Mesothelial cell of epicardium (in vitro differentiated cells): ENCODE data around the gene ADRA1B. TPM values are rescaled to one million over a fixed set of nuclear protein-coding genes. Genes with fewer than 3 reads are reported as not detected.
A peak's percentile ranks its signal among the peaks of the same experiment; 100 is the strongest.

ENCODE experiments used
- DNase-seq, 2 experiments: peaks; one replicate each; pipeline ENCODE4 v3.0.0; 2021; ENCODE audit warnings: low spot score in 2 of 2; ENCODE audit not compliant: unreplicated experiment in 2 of 2
- H3K27ac Mint-ChIP-seq: 2 replicates; pipeline ENCODE4 v1.8.0; 2021; ENCODE audit warnings: mixed read lengths
- H3K27me3 Mint-ChIP-seq: 2 replicates; pipeline ENCODE4 v1.8.0; 2021; ENCODE audit warnings: low read depth, mixed read lengths
- H3K36me3 Mint-ChIP-seq: 2 replicates; pipeline ENCODE4 v1.8.0; 2021; ENCODE audit warnings: mixed read lengths
- H3K4me1 Mint-ChIP-seq: 2 replicates; pipeline ENCODE4 v1.8.0; 2021; ENCODE audit warnings: mixed read lengths
- H3K4me3 Mint-ChIP-seq: 2 replicates; pipeline ENCODE4 v1.8.0; 2021; ENCODE audit warnings: mild to moderate bottlenecking, moderate library complexity, mixed read lengths
- H3K9me3 Mint-ChIP-seq: 2 replicates; pipeline ENCODE4 v1.8.0; 2021; ENCODE audit warnings: mixed read lengths
- CTCF ChIP-seq: fragments of 200-600 bp; sonication (generic); IDR thresholded peaks from one replicate; pipeline ENCODE4 v1.5.0; 2021; ENCODE audit warnings: antibody characterized with exemption; ENCODE audit not compliant: unreplicated experiment
- total RNA-seq: library from RNA; stranded (reverse); gene quantifications from 3 replicates; pipeline ENCODE4 v1.2.1, GENCODE V29; 2021

Gene ADRA1B
- total RNA-seq, 1 donor from 2014 or later, result 2.5 TPM

GRCh38 chr5:159894149-159894720 is 22.0 kb upstream of the ADRA1B start:
- no peak for DNase-seq
- Mint-ChIP-seq H3K9me3 (no peaks in the 10 kb centered on the region), H3K4me1 (peaks cover under 1% of the 10 kb centered on the region), H3K27ac (no peak overlapping the region), H3K4me3 (no peak overlapping the region), H3K27me3 (peaks cover 2% of the 10 kb centered on the region), H3K36me3 (no peaks in the 10 kb centered on the region)
- TF ChIP-seq CTCF, result no peak

- Mint-ChIP-seq H3K4me1 (peaks cover 24% of the 10 kb centered on the region), H3K9me3 (no peaks in the 10 kb centered on the region), H3K27ac (no peak overlapping the region), H3K36me3 (no peaks in the 10 kb centered on the region), H3K27me3 (peaks cover 2% of the 10 kb centered on the region), H3K4me3 (no peak overlapping the region)
- no peak for DNase-seq
- TF ChIP-seq CTCF, result no peak
Measured at GRCh38 chr5:159897786-159898393, 18.4 kb upstream of the ADRA1B start.

- Mint-ChIP-seq H3K4me1 (peaks cover 28% of the 10 kb centered on the region), H3K9me3 (no peaks in the 10 kb centered on the region), H3K36me3 (no peaks in the 10 kb centered on the region), H3K27ac (peak overlapping the region; percentile 4), H3K27me3 (peaks cover 2% of the 10 kb centered on the region), H3K4me3 (no peak overlapping the region)
- TF ChIP-seq CTCF, result no peak
- no peak for DNase-seq
Measured at GRCh38 chr5:159899067-159900049, 16.9 kb upstream of the ADRA1B start.

- DNase-seq, result no peak
- H3K27me3 Mint-ChIP-seq, result peaks cover 2% of the 10 kb centered on the region
- TF ChIP-seq CTCF, result no peak
- H3K4me1 Mint-ChIP-seq, result peaks cover 31% of the 10 kb centered on the region
- no peaks in the 10 kb centered on the region for H3K9me3 Mint-ChIP-seq
- H3K4me3 Mint-ChIP-seq, result no peak overlapping the region
- H3K36me3 Mint-ChIP-seq, result no peaks in the 10 kb centered on the region
- no peak overlapping the region for H3K27ac Mint-ChIP-seq
Measured at GRCh38 chr5:159901308-159901707, 15.0 kb upstream of the ADRA1B start.

- peaks cover 2% of the 10 kb centered on the region for H3K27me3 Mint-ChIP-seq
- no peak for DNase-seq
- no peak for TF ChIP-seq CTCF
- H3K27ac Mint-ChIP-seq, result no peak overlapping the region
- no peaks in the 10 kb centered on the region for H3K36me3 Mint-ChIP-seq
- peaks cover 33% of the 10 kb centered on the region for H3K4me1 Mint-ChIP-seq
- no peaks in the 10 kb centered on the region for H3K9me3 Mint-ChIP-seq
- H3K4me3 Mint-ChIP-seq, result no peak overlapping the region
Measured at GRCh38 chr5:159901772-159902171, 14.5 kb upstream of the ADRA1B start.
